Activated B cell treated with CpG ODN at 0.5 μM for 24 hours (primary cell): ENCODE data around the gene SDHB. TPM values are rescaled to one million over a fixed set of nuclear protein-coding genes. Genes with fewer than 3 reads are reported as not detected.

ENCODE experiments used
- ATAC-seq: fragments of 200-7000 bp; cut with Tn5 transposase; one replicate; pipeline ENCODE4 v1.10.0; 2021; ENCODE audit warnings: low read depth, mild to moderate bottlenecking, moderate library complexity
- CTCF ChIA-PET: fragments of 350-600 bp; sonication (Branson Sonifier 250); formaldehyde crosslinking; loops from one replicate; lab custom pipeline; 2021; ENCODE audit warnings: antibody characterized with exemption; lab: Charles Lee
- POLR2A ChIA-PET: fragments of 350-600 bp; sonication (Branson Sonifier 250); formaldehyde crosslinking; loops from one replicate; lab custom pipeline; 2021; ENCODE audit warnings: antibody characterized with exemption; lab: Charles Lee
- DNase-seq: peaks from one replicate; pipeline ENCODE4 v3.0.0; 2022
- H3K27ac Mint-ChIP-seq: one replicate; pipeline ENCODE4 v1.8.0; 2020; ENCODE audit warnings: mixed read lengths
- H3K27me3 Mint-ChIP-seq: one replicate; pipeline ENCODE4 v1.8.0; 2021; ENCODE audit warnings: mixed read lengths
- H3K36me3 Mint-ChIP-seq: one replicate; pipeline ENCODE4 v1.8.0; 2021; ENCODE audit warnings: low read depth, mixed read lengths
- H3K4me1 Mint-ChIP-seq: one replicate; pipeline ENCODE4 v1.8.0; 2021; ENCODE audit warnings: mixed read lengths
- H3K4me3 Mint-ChIP-seq: one replicate; pipeline ENCODE4 v1.8.0; 2020; ENCODE audit warnings: mild to moderate bottlenecking, mixed read lengths
- H3K9me3 Mint-ChIP-seq: one replicate; pipeline ENCODE4 v1.8.0; 2020; ENCODE audit warnings: mixed read lengths
- intact Hi-C: fragments of 100-400 bp; cut with micrococcal nuclease; formaldehyde crosslinking; loops from one replicate; pipeline ENCODE4 v1.15.1; 2024
- total RNA-seq: library from RNA; stranded (reverse); gene quantifications from 2 replicates; pipeline ENCODE4 v1.2.3, GENCODE V29; 2022
- TF ChIP-seq, protein P1 (sequence below): fragments of 200-600 bp; IDR thresholded peaks from one replicate; pipeline ENCODE4 v1.8.0; 2022; ENCODE audit warnings: antibody characterized with exemption, mild to moderate bottlenecking

SDHB gene
- total RNA-seq, 1 donor from 2014 or later = 70.7 TPM

DNA sequence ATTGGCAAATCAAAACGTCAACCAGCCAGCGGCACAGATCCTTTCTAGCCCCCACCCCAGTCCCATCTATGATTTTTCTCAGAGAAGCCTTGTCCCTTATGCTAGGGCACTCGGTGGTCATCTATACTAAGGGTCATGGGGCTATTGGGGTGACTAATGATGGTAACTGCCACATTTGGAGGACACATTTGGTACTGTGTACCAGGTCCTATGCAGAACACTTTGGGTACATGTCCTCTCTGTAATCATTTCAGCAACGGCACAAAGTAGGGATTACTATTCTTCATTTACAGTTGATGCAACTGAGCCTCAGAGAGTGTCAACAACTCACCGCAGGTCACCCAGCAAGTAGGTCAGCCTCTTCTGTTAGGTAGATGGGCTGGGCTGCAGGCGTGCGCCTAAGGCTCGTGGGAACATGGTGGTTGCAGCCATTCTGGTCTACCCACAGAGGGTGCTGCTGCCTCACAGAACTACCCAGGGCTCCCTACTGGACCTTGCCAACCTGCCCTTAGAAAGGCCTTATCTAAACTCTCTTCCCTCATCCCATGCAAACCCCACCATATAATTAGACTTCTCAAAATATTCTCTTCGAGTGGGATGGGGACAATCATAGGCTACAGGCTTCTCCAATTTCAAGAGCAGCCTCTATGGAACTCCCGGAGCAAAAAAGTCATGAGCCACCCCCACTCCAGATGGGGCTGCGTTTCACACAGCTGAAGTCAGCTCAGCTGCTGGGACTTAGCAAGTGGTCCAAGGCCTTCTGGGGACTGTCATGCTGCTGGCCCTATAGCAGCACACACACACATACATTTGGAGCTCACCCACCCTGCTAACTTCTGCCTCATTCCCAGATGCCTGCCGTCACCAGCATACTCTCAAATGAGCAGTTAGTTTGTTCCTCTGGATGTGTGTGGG, 5.8 kb upstream of the SDHB start:
- intact Hi-C loops = loop anchor here (1.0 to 10.0 kb wide), 4 partner anchors 61 to 1535 kb away; partner anchors contain the start of genes CASP9 and DNAJC16
- Mint-ChIP-seq H3K36me3 (no peaks in the 10 kb centered on the region), H3K4me1 (peaks cover 12% of the 10 kb centered on the region), H3K27me3 (peaks cover 7% of the 10 kb centered on the region), H3K27ac (no peak overlapping the region), H3K9me3 (no peaks in the 10 kb centered on the region), H3K4me3 (peak overlapping the region; percentile 15)
- ChIA-PET POLR2A (no interaction called here), CTCF (interaction anchor here (0.8 to 3.5 kb wide), 7 partner anchors 16 to 276 kb away, joined by 3 to 25 read pairs (median 7); no protein-coding TSS in a partner anchor)
- DNase-seq = peak; percentile 33
- ATAC-seq = peak; percentile 97
- TF ChIP-seq, protein P1, sequence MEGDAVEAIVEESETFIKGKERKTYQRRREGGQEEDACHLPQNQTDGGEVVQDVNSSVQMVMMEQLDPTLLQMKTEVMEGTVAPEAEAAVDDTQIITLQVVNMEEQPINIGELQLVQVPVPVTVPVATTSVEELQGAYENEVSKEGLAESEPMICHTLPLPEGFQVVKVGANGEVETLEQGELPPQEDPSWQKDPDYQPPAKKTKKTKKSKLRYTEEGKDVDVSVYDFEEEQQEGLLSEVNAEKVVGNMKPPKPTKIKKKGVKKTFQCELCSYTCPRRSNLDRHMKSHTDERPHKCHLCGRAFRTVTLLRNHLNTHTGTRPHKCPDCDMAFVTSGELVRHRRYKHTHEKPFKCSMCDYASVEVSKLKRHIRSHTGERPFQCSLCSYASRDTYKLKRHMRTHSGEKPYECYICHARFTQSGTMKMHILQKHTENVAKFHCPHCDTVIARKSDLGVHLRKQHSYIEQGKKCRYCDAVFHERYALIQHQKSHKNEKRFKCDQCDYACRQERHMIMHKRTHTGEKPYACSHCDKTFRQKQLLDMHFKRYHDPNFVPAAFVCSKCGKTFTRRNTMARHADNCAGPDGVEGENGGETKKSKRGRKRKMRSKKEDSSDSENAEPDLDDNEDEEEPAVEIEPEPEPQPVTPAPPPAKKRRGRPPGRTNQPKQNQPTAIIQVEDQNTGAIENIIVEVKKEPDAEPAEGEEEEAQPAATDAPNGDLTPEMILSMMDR = no peak

DNA sequence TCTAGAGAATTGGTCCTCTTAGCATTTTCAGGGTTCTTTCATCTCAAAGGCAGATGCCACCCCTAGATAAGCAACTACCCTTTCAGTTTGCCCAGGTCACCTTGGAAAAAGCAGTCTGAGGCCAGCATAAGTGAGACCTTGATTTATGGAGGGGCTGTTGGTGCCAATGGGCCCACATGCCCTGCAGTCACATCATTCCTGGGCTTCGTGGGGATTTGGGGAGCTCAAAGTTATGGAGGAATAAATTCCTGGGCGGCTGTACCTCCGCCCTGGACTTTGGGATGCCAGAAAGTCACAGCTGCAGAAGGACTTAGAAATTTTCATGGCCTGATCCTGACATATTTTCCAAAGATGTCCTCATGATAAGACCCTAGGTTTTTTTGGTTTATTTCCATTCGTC, 2.7 kb upstream of the SDHB start:
- TF ChIP-seq, protein P1 = no peak

DNA sequence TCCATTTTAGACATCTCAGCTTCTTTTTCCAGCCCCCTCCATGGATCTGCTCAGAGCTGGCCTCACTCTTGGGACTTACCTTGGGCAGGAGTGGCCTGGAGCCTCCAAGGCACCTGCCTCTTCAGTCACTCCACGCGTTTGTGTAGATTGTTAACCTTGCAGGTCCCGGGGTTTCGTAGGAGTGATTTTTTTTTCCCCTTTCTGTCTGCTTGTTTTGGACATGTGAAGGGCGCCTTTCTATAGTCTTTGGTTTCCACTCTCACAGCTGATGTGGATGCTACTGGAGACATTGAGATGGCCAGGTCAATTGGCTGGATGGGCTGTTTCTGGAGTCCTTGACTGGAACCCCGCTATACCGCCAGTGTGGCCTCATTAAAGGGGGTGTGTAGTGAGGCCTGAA, 2.0 kb upstream of the SDHB start:
- ChIA-PET CTCF (interaction anchor here (1.7 kb wide), 1 partner anchor 70 kb away, joined by 3 read pairs; no protein-coding TSS in a partner anchor), POLR2A (no interaction called here)
- Mint-ChIP-seq H3K27me3 (peaks cover 7% of the 10 kb centered on the region), H3K4me3 (no peak overlapping the region), H3K36me3 (peaks cover 14% of the 10 kb centered on the region), H3K27ac (no peak overlapping the region), H3K4me1 (peaks cover 37% of the 10 kb centered on the region), H3K9me3 (no peaks in the 10 kb centered on the region)
- TF ChIP-seq, protein P1 = no peak
- DNase-seq = no peak
- no peak for ATAC-seq
- intact Hi-C loops = loop anchor here (10.0 kb wide), 1 partner anchor 1531 kb away; the partner anchor contains the start of genes CASP9 and DNAJC16

More for the DNA sequence above, 2.7 kb upstream of the SDHB start:
- intact Hi-C loops = loop anchor here (10.0 kb wide), 1 partner anchor 1532 kb away; the partner anchor contains the start of genes CASP9 and DNAJC16
- Mint-ChIP-seq H3K4me3 (no peak overlapping the region), H3K27me3 (peaks cover 7% of the 10 kb centered on the region), H3K9me3 (no peaks in the 10 kb centered on the region), H3K4me1 (peaks cover 32% of the 10 kb centered on the region), H3K27ac (no peak overlapping the region), H3K36me3 (peaks cover 8% of the 10 kb centered on the region)
- ChIA-PET POLR2A (no interaction called here), CTCF (interaction anchor here (1.7 kb wide), 1 partner anchor 69 kb away, joined by 3 read pairs; no protein-coding TSS in a partner anchor)
- no peak for ATAC-seq
- DNase-seq = no peak

DNA sequence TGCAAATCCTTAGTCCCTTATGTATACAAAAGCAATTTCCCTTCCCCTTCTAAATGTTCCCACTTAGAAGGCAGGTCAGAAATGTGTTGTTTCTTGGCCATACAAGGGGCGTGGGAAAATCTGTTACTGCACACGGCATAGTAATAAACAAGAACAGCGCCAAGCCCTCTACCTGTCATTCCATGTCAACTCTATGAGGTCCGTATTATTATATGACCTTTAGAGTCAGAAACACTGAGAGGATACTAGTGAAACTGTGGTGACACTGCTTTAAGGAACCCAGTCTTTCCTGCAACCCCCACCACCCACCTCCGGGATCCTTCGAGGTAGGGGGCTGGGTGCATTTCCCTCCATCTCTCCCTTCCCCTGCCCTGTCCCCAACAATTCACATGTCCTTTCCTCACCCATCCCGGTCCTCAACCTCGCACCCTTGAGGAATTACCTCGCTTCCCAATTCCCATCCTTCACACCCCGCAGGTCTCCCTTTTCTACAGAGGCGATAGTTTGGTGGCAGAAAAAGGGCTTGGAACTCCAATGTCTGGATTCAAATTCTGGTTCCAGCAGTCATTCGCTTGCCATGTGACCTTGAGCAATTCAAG, 647 bp downstream of the SDHB start:
- CTCF ChIA-PET = no interaction called here
- H3K4me3 Mint-ChIP-seq = peak overlapping the region; percentile 99
- DNase-seq (no peak), ATAC-seq (no peak)
- H3K27me3 Mint-ChIP-seq = peaks cover 3% of the 10 kb centered on the region
- H3K27ac Mint-ChIP-seq = peak overlapping the region; percentile 94
- TF ChIP-seq, protein P1 = no peak
- H3K36me3 Mint-ChIP-seq = peaks cover 23% of the 10 kb centered on the region
- no peaks in the 10 kb centered on the region for H3K9me3 Mint-ChIP-seq
- POLR2A ChIA-PET = interaction anchor here (0.6 to 1.0 kb wide), 4 partner anchors 102 to 409 kb away, joined by 3 to 4 read pairs (median 3); no protein-coding TSS in a partner anchor
- intact Hi-C loops = loop anchor here (2.0 to 10.0 kb wide), 3 partner anchors 138 to 1528 kb away; partner anchors contain the start of genes CASP9, DNAJC16 and SZRD1
- peaks cover 25% of the 10 kb centered on the region for H3K4me1 Mint-ChIP-seq
